DMS 273 (cell line): ENCODE results near the gene TRAK1.

Source experiments
- DNase-seq: peaks from one replicate; lab custom pipeline; 2025; ENCODE audit not compliant: unreplicated experiment; lab: John Stamatoyannopoulos, UW

TRAK1 gene

DNA sequence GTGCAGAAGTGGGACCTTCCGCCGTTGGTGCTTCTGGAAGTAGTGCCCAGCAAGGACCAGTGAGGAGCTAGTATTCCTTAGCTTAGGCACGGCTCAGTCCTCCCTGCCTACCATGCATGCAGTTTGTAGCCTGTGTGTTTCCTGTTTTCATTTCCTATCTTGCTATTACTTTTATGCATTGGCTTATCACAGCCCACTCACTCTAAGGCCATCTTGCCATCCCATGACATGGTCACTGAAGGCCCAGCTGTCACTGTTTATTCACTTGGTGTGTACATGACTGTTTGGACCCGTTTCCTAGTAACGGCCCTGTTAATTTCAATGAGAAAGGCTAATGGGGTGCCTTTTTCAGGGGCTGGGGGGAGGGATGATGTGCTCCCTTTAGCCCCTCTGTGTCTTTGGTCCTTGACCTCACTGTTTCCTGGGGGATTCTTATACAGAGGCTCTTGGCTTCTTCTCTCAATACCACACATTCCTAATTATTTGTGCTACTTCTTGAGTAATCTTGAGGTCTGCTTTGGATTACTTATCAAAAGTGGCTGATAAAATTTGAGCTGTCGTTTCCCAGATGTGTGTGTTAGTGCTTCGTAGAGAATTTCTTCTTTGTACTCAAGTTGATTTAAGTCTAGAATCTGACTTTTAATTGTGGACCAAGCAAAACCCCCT, 24.5 kb upstream of the TRAK1 start:
- peak; percentile 83 for DNase-seq

DNA sequence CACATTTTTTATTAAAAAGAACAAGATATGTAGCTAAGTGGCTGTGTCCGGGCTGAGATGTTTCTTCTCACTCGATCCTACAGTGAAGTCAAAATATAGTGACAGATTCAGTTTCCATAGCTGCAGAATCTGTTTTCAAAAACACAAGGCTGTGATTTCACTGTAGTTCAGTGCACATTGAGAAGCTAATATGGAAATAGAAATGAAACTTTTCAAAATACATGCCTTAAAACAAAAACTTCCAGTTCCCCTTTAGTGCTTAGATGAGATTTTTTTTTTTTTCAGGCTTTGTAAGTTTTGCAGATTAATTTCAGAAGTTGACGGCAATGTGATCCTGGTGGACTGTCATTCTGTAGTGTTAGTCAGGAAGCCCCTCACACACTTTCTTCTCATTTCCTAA, 23.8 kb upstream of the TRAK1 start:
- peak; percentile 24 for DNase-seq

DNA sequence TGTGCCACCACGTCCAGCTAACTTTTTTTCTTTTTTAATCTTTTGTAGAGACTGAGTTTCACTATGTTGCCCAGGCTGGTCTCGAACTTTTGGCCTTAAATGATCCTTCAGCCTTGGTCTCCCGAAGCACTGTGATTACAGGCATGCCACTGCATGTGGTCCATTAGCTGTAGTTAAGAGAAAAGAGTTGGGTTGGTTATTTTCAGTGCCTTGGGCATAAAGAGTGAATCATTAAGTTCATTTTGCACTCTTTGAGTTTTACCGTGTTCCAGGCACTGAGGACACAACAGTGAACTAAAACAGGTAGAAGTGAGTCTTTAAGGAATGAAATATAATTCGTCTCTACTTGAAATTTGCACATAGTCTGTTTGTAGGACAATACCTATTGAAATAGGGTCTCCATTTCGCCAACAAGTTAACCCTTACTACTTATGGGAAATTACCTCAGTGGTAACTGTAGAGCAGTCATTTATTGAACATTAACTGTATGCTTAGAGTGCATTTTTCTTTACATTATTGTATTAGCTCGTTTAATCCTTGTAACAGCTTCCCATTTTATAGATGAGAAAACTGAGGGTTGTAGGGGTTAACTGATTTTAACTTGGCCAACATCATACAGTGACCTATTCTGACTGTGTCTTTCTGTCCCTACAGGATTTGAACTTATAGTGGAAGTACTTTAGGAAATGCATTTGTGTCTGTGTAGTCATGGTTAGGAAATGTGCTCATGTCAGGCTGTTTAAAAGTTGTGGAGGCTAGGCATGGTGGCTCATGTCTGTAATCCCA, 22.7 kb upstream of the TRAK1 start:
- DNase-seq, result no peak

DNA sequence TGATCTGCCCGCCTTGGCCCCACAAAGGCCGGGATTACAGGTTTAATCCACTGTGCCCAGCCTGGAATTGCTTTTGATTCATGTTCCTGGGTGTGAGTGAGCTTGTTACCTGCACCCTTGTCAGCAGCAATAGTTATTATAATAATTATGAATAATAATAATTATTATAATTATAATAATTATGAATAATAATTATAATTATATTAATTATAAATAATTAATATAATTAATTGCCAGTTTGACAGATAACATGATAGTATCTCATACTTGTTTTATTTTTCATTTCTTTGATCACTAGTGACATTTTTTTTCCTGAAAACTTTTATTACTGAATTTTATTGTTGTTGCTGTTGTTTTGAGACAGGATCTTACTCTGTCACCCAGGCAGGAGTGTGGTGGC, 21.1 kb upstream of the TRAK1 start:
- DNase-seq, result no peak

DNA sequence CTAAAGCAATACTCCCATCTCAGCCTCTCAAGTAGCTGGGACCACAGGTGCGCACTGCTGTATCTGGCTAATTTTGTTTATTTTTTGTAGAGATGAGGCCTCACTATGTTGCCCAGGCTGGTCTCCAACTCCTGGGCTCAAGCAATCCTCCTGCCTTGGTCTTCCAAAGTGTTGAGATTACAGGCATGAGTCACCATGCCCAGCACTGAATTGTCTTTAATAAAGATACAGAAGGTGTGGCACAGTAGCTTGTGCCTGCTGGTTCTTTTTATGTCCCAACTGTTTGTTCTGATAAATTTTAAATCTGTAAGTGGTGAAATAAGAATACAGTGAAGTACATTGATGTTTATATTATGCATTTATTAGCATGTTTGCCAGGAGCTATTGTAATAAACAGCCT, 20.6 kb upstream of the TRAK1 start:
- DNase-seq, result no peak

DNA sequence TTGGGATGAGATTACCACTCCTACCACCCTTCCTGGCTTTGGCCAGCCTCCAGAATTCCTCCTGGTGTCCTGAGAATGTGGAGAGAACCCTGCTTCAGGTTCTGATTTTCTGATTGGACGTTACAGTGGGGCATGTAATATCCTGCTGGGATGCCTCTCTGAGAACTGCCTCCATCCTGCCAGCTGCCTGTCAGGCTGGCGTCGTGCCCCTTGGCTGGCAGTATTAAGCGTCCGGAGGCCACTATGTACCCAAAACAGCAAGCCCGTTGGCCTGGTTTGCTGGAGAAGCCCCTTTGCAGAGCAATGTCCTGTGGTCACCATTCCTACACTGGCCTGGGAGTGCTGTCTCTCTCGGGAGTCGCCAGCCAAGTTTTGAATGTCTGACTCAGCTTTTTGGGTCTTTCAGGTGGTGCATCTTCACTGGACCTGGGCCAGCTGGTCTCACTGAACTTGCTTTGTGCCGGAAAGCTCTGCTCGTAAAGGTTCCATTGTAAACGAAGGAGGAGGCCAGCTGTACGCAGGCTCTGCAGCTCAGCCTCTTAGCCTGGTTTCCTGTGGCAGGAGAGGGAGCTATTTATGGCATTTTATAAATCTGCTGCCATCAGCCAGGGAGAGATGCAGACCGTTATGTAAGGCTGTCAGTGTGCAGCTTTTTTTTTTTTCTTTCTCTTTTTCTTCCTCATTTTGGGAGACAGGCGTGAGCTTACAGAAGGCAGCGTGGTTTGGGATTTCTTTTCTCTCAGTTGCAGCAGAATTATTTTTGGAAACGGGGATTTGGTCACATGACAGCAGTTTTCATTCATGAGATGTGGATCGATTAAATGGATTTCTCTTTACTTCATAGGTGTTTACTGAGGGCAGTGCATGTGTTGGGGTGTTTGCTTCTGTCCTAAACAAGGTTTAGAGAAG, 19.0 kb upstream of the TRAK1 start:
- DNase-seq, result peak; percentile 95

DNA sequence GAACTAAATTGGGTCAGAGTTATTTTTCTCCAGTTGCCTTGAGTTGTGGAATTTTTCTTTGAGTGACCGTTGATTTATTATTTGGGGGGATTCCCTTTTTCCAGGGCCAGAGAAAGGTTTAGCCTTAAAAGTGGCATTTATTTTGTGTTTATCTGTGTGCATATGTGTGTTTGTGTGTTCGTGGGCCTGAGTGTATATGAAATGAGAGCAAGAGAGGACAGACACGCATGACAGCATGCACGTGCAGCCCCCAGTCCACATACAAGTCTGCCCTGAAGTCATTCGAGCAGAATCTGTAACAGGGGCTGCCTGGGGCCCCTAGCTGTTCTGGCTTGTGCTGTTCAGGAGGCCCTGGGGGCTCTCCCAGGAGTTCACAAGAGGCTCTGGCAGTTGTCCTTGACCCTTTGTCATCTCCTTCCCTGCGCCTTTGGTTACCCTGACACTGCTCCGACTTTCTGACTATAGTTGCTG, 18.3 kb upstream of the TRAK1 start:
- DNase-seq, result no peak

DNA sequence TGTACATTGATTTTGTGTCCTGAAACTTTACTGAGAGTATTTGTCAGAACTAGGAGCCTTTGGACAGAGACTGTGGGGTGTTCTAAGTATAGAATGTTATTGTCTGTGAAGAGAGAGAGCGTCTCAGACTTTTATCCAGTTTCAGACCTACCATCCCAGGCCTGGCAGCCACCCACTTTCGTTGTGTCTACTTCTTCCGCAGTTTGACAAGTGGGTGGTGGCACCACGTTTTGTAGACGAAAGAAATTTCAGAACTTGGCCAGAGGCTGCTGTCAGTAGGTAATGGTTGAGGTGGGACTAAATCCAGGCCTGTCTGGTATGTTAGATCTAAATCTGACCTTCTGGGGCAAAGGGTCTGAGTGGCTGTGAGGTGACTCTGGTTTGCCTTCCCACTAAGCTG, 13.4 kb upstream of the TRAK1 start:
- no peak for DNase-seq

DNA sequence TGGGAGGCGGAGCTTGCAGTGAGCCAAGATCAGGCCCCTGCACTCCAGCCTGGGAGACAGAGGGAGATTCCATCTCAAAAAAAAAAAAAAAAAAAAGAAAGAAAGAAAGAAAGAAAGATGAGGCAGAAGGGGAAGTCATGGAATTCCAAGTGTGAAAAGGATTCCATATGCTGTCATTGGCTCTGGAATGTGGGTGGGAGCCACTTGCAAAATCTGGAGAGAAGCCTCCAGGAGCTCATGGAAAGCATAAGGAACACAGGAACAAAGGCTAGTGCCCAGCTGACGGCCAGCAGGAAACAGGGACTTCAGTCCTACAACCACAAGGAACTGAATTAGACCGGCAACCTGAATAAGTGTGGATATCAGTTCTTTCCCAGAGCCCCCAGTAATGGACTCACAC, 12.5 kb upstream of the TRAK1 start:
- no peak for DNase-seq

DNA sequence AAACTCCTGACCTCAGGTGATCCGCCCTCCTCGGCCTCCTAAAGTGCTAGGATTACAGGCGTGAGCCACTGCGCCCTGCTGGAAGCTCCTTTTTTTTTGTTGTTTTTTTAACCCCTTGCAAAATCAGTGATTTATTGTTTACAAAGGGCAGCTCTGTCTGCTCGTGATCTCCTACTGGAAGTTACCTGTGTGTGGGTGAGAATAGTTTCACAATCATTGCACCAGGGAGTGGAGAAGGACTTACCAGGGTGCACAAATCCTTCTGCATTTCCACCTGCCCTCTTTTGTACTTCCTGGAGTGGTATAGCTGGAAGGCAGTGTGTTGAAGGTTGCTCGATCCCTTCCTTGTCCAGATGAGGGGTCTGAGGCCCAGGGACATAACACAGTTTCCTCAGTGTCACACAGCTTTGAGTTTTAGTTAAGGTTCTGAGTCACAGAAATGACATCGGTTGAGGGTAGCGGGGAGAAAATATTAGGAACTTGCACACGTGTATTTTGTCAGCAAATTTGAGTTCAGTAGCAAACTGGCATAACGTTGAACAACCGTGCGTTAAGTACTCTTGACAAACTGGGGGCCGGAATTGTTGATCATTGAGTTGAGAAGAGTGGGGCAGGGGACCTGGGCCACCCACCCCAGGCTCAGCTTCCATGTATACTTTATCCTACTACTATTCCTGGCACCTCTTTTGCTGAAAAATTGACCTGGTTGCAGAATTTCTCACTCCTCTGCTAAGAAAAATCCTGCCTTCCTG, 11.3 kb upstream of the TRAK1 start:
- no peak for DNase-seq

DNA sequence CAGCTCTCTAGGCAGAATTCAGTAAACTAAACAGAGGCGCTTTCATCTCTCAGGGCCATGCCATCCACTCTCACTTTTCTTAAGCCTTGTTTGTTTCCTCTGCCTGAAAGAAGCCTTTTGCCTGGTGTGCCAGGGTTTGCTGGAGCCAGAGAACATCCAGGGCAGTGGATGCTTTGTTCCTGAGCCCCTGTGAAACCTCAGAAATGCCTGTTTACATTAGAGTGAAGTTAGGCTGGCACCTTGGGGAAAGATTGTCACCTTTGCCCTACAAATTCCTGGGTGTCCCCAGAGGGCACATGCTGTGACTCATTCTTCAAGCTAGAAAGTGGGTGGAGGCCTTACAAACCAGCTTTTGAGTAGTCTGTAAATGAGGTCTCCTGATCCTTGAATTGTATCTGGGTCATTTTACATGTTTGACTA, 10.7 kb upstream of the TRAK1 start:
- peak; percentile 15 for DNase-seq

DNA sequence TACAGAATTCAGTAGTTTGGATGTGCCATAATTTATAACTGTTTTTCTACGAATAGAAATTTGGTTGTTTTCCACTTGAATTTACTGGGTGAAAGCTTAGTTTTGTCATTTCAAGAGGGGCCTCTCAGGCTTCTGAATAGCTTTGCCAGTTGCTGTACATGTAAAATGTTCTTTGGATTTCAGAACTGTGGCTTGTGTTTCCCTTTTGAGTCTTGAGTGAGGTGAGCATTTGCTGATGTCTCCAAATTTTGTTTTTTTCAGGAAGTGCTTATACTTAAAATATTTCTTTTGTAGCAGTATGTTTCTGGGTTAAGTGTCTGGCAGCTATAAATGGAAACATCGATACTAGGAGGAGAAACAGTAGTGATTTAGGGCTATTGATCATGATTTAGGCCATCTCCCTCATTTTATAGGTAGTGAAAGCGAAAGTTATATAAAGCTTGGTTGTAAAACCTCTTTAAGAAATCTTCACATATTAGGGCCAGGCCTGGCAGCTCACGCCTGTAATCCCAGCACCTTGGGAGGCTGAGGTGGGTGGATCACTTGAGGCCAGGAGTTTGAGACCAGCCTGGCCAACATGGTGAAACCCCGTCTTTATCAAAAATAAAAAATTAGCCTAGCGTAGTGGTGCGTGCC, 9.2 kb upstream of the TRAK1 start:
- DNase-seq, result no peak

DNA sequence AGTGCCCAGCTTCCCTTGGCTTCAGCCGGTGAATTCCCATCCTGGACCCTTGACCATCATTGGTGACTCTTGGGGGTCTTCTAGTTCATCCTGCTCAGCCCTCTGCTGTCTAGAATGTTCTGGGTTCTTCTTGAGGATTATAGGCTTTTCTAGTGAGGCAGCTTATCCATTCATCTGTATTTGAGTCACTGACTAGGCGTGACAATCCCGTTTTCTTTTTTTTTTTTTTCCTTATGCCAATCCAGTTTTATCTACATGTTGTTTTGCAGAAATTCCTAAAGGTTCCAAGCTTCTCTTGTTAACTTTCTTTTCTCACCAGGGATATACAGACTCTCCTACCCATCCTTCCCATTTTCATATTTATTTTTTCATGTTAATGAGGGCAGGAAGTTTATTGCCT, 6.6 kb upstream of the TRAK1 start:
- DNase-seq, result no peak

DNA sequence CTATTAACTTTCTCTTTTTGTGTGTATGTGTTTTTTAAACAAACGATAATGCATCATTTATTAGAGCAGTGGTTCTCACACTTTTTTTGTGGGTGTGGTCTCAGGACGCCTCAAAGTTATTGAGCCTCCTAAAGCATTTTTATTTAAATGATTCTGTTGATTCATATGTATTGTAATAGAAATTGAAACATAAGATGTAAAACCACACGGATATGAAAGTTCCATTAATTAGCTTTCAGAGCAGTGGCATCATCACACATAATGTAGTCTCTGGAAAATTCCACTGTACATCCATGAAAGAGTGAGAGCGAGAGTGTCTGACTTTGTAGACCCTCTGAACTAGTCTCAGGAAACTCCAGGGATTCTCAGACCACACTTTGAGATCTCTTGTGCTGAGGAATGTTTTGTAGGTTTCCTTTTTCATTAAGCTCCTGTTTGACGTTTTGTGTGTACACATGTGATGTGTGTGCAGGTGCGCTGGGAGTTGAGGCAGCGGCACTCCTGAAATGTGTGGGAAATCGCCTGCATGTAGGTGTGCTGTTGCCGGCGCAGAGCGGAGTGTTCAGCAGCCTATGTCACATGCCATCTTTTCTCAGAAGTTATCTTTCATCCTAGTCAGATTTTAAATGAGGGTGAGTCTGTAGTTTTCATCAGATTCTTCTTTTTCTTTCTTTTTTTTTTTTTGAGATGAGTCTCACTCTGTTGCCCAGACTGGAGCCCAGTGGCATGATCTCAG, 5.3 kb upstream of the TRAK1 start:
- DNase-seq, result no peak

DNA sequence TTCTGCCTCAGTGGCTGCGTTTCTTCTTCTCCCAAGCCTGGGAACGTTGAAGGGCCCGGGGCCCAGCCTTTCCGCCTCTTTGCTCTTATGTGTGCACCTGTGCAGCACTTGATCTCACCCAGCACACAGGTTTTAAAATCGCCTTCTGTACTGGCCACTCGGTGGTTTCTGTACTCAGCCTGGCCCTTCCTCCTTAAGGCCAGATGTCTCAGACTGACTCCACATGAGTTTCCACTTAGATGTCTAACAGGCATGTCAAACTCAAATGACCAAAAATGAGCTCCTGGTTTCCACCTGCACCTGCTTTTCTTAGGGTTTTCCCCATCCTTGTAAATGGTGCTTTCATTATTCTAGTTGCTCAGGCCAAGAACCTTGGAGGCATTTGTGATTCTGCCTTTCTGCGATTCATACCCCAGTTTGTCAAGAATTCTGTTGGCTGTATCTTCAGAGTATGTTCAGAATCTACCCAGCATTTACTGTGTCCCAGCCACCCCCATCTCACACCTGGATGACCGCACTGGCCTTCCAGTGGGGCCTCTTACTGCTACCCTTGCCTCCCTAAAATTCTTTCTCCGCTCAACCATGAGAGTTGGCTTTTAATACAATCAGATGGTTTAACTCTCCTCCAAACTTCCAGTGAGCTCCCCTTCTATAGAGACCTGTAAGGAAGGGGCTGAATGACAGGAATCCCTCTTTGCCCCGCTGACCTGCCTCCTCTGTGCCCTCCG, 2.2 kb upstream of the TRAK1 start:
- DNase-seq, result no peak

DNA sequence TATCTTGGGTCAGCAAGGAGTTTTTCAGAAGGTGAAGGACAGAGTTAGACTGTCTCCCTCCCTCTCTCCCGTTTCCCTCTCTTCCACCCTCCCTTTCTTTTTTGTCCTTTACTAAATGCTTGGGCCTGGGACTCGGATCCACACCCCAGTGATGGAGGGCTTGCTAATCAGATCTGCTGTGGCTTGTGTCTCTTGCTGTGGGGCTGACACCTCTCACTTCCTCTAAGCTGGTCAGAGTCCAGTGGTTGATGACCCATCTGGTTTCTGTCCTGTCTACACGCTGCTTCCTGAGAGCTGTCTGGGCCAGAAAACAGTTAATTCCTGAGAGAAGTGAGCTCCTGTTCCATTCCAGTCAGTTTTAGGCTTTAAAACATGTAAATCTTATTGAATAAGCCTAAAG, 849 bp downstream of the TRAK1 start:
- no peak for DNase-seq

DNA sequence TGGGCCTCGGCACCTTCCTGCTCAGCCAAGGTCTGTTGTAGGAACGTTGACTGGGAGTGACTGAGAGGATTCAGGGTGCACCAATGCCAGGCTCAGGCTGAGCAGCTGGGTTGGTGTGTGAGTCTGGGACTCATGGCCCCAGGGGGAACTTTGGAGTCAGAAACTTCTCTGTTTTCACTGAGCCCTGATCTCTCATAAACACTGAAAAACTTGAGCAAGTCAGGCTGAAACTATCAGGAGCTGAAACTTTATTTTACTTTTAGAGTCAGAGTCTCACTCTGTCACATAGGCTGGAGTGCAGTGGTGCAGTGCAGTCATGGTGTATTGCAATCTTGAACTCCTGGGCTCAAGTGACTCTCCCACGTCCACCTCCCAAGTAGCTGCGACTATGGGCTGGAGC, 3.0 kb downstream of the TRAK1 start:
- DNase-seq, result no peak

DNA sequence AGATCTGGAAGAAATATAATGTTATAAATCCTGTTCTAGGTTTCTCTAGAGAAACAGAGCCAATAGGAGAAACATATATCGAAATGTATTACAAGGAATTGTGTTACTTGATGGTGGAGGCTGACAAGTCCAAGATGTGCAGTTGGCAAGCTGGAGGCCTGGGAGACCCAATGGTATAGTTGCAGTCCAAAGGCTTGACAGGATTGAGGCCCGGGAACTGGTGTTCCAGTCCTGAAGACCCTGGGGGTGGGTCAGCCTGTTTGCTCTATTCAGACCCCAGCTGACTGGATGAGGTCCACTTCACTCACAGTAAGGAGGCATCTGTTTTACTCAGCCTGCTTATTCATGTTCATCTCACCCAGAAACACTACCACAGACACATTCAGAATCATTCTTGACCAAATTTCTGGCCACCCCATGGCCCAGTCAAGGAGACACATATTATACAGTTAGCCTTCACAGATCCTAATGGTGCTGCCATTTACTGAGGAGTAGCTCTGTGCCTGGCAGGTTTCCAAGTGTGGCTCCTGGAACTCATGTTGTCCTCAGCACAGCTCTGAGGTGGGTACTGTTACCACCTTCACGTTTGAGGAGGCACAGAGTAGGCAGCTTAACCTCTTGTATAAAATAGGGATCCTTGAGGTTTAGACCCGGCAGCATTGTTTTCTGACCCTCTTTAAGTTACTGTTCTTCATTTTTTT, 3.7 kb downstream of the TRAK1 start:
- DNase-seq, result peak; percentile 9

DNA sequence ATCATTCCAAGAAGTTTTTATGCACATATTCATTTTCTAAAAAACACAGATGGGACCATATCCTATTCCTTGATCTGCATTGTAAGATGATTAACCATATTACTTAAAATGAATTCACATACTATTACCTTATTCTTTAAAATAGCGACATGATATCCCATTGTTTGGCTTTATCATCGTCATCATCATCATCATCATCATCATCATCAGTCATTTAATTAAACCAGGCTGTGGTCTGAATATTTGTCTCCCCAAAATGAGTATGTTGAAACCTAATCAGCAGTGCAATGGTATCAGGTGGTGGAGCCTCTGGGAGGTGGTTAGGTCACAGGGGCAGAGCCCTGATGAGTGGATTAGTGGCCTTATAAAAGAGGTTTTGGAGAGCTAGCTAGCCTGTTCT, 4.4 kb downstream of the TRAK1 start:
- DNase-seq, result no peak
